ENCODE data around the gene NGF. TPM values are rescaled to one million over a fixed set of nuclear protein-coding genes. Genes with fewer than 3 reads are reported as not detected.
"Not testable (repeated sequence)": the region's sequence is repeated elsewhere in the genome, so short reads cannot be mapped to it uniquely, and the experiment has no call there.

The NGF gene
- total RNA-seq, 1 donor from 2014 or later = not detected

DNA sequence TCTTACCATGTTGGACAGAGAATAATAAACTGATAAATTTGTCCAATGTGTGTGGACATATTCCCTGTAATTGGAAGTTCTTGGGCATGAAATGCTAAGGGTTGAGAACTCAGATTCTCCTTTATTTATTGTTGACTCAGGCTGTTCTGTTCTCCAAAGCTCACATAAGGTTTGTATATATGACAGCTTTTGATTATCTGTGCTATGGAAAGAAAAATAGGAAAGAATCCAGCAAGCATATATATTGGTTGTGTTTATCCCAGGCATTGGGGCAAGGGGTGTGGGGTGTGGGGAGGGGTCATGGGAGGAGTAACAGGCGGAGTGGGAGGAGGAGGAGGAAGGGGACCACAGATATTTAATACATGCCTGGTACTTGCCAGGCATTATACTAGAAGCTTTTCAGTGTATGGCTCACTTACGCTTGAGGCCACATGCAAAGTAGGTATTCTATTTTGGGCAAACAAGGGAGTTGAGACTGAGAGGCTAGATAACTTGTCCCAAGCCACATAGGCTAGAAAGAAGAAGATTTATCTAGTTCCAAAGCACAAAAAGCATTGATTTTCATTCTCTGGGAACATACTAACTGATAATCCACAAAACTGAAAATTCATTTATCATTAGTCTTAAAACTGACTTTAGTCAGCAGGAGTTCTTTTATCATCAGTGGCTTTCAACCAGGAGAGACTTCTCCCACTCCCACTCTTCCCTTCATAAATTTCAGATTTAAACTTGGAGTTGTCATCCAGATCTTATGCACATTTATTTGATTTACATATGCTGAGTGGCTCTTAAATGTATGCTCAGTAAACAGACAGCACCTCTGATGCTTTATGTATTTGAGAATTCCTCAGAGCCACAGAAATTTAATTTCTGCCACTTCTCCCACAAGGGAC lies 27.2 kb downstream of the NGF start:
- intact Hi-C loops (cut with micrococcal nuclease) = no loop called here

- intact Hi-C loops (cut with micrococcal nuclease) = not testable (repeated sequence)
Measured at GRCh38 chr1:115309504-115309903, 28.5 kb downstream of the NGF start.

DNA sequence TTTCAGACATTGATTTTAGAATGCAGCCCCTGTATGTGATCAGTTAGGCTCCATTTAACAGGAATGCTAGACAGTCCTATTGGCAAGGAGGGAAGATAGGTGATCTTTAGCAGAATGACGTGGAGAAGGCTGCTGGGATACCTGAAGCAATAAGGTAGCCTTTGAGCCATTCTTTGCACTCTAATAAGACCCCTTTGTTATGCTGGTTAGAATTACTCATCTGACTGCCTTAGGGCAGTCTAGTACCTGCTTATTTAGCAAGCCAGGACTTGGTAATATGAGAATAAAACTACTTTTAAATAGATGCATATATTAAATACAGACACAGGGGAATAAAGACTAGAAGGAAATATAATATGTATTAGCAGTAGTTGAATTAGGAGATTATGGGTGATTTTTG lies 29.1 kb downstream of the NGF start:
- intact Hi-C loops (cut with micrococcal nuclease) = no loop called here

GRCh38 chr1:115307661-115308060 lies 30.4 kb downstream of the NGF start:
- intact Hi-C loops (cut with micrococcal nuclease) = no loop called here

DNA sequence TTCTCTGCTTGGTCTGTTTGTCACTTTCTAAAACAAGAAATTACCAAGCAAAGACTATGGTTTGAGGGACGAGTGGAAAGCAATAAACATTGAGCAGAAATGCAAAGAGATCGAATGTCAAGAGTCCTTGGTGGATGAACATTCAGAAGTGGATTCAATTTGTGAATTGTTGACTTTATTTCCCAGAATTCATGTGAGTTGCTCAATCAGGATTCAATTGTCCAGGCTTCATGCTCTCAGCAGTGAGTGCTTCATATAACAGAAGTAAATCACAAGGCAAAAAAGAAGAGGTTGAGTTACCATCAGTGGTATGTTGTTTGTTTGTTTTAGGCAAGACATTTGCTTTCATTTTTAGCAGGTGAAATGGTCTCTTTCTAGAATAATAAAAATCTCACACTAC lies 31.9 kb downstream of the NGF start:
- intact Hi-C loops (cut with micrococcal nuclease) = no loop called here

DNA sequence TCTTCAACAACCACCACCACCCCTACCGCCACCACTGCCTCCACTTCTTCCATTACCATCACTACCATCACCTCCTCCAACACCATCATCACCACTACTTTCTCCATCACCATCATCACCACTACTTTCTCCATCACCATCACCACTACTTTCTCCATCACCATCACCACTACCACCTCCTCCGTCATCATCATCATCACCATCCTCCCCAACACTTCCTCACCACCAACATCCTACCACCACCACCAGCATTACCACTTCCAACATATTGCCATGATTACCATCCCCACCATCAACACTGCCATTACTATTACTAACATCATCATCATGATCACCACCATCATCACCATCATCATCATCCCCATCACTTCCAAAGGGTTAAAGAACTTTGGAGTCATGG lies 34.7 kb downstream of the NGF start:
- intact Hi-C loops (cut with micrococcal nuclease) = no loop called here

DNA sequence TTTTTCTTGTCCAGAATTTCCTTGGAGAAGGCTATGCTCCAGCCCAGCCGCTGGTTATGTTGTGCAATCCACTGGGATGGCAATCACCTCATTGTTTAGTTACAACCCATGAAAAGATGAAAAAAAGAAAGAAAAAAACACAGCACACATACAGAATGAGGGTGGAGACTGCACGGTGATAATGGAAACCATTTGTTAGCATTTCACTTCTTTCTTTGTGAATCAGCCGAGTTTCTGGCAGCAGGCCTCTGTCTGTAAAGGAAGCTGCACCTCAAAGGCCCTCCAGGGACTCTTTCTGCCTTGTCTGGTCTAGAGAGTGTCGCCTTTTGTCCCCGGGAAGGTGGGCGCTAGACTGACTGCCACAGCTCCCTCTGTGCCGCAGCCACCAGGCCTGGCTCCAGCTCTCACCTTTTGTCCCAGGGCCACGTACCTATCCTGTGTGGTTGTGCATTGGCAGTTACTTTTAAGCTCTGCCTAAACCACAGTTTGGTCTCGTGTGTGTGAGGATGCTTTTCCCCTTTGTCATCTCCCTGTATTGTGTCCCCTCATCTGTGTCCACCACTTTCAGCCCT lies 35.6 kb downstream of the NGF start:
- intact Hi-C loops (cut with micrococcal nuclease) = no loop called here

GRCh38 chr1:115301438-115302020 lies 36.5 kb downstream of the NGF start:
- intact Hi-C loops (cut with micrococcal nuclease) = no loop called here

- intact Hi-C loops (cut with micrococcal nuclease) = no loop called here
Measured at GRCh38 chr1:115300087-115300876, 37.8 kb downstream of the NGF start.

- intact Hi-C loops (cut with micrococcal nuclease) = no loop called here
Measured at GRCh38 chr1:115299266-115299665, 38.8 kb downstream of the NGF start.

DNA sequence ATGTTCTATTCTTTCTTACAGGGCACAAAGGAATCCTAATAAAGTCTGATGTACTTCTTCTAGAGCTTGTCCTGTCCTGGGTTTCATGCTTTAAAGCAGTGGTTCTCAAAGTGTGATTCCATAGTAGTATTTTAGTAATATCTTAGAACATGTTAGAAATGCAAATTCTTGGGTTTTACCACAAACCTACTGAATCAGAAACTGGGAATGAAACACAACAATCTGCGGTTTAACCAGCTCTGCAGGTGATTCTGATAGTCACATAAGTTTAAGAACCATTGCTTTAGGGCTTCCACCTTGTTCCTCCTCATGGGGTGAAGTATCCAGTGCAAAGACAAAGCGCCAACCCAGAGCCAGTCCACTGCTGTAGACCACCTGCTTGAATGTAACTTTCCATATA lies 41.1 kb downstream of the NGF start:
- intact Hi-C loops (cut with micrococcal nuclease) = no loop called here

DNA sequence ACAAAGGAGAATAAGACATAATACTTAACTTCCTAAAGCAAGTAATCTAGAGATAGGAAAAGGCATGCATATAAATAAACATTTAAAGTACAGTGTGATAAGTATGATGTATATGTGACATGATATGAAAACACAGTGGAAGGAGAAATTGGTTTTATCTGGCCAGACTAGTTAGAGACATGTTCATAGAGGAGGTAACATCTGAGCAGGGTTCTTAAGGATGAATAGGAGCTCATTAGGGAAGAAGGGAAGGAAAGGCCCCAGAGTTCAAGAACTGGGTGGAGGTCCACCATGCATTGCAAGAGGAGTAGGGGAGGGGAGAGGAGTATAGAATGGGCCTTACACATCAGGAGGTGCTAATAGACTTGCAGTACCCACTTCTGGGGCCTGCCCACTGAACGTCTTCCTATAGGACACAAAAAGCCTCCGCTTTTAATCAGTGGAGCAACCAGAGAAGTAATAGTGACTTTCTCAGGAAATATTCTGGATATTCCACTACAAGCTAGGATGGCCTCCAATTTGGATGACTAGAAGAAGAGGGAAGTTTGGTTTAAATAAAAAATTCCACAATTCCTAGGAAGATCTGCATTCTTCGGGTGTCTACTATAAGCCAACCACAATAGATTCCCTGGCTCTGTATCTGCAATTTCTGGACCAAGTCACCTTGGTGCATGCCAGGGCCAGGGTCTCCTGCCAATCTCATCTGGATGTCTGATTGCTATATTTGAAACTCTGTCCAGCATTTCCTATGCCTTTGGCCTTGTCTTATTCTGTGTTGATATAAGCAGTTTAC lies 41.9 kb downstream of the NGF start:
- intact Hi-C loops (cut with micrococcal nuclease) = no loop called here

GRCh38 chr1:115293899-115294298 lies 44.1 kb downstream of the NGF start:
- intact Hi-C loops (cut with micrococcal nuclease) = no loop called here

- intact Hi-C loops (cut with micrococcal nuclease) = no loop called here
Measured at GRCh38 chr1:115293006-115293405, 45.0 kb downstream of the NGF start.

GRCh38 chr1:115291741-115292140 lies 46.3 kb downstream of the NGF start:
- intact Hi-C loops (cut with micrococcal nuclease) = no loop called here

DNA sequence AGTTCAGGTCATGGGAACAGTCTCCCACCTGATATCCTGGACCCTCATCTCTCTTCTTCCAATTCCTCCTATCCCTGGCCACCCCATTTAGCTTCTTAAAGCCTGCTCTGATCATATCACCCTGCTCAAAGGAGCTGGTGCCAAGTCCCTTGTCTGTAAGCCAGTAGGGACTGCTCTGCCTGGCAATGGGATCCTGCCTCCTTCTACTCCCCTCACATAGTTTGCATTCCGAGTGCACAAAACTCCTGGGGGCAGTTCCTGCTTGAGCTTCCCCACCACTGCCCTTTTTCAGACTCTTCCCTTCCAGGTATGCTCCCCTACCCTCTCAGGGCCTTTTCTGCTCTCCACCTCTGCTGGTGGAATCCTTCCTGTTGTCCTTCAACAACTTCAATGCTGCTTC lies 48.1 kb downstream of the NGF start:
- intact Hi-C loops (cut with micrococcal nuclease) = no loop called here

GRCh38 chr1:115288591-115289198 lies 49.4 kb downstream of the NGF start:
- intact Hi-C loops (cut with micrococcal nuclease) = no loop called here

GRCh38 chr1:115286431-115287205 lies 51.4 kb downstream of the NGF start:
- intact Hi-C loops (cut with micrococcal nuclease) = no loop called here

- intact Hi-C loops (cut with micrococcal nuclease) = no loop called here
Measured at GRCh38 chr1:115284209-115284608, 53.8 kb downstream of the NGF start.

- intact Hi-C loops (cut with micrococcal nuclease) = no loop called here
Measured at GRCh38 chr1:115283681-115284146, 54.3 kb downstream of the NGF start.
